LNCaP clone FGC (cell line): Measurements from ENCODE around the gene MACF1.
"Not testable (repeated sequence)": the region's sequence is repeated elsewhere in the genome, so short reads cannot be mapped to it uniquely, and the experiment has no call there.

Experiments used
- DNase-seq: peaks from one replicate; pipeline ENCODE4 v3.0.0-alpha.2; 2011; ENCODE audit warnings: low read depth
- H3K4me3 ChIP-seq: 2 replicates; pipeline ENCODE4 v1.5.1; 2011; ENCODE audit warnings: mild to moderate bottlenecking, low read depth, low read length, control low read depth
- TF ChIP-seq, protein P1 (sequence below): IDR thresholded peaks from 2 replicates; pipeline ENCODE4 v1.5.1; 2012; ENCODE audit warnings: mild to moderate bottlenecking; ENCODE audit not compliant: control insufficient read depth, insufficient read depth; ENCODE audit errors: extremely low read depth

MACF1 gene

DNA sequence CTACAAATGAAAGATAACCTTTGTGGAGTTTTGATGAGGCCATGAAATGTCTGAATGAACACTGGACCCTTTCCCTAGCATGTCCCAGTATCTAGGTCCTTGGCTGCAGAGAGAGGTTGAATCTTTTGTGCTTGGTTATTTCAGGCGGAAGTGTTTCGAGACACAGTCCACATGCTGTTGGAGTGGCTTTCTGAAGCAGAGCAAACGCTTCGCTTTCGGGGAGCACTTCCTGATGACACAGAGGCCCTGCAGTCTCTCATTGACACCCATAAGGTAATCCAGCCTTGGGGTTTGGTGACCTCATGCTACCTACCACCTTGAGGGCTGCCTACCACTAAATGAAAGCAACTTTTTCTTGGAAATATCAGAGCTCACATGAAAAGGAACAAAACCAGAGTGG lies 248.0 kb downstream of the MACF1 start:
- no peak overlapping the region for H3K4me3 ChIP-seq
- TF ChIP-seq, protein P1, sequence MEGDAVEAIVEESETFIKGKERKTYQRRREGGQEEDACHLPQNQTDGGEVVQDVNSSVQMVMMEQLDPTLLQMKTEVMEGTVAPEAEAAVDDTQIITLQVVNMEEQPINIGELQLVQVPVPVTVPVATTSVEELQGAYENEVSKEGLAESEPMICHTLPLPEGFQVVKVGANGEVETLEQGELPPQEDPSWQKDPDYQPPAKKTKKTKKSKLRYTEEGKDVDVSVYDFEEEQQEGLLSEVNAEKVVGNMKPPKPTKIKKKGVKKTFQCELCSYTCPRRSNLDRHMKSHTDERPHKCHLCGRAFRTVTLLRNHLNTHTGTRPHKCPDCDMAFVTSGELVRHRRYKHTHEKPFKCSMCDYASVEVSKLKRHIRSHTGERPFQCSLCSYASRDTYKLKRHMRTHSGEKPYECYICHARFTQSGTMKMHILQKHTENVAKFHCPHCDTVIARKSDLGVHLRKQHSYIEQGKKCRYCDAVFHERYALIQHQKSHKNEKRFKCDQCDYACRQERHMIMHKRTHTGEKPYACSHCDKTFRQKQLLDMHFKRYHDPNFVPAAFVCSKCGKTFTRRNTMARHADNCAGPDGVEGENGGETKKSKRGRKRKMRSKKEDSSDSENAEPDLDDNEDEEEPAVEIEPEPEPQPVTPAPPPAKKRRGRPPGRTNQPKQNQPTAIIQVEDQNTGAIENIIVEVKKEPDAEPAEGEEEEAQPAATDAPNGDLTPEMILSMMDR, result no peak
- DNase-seq, result no peak

DNA sequence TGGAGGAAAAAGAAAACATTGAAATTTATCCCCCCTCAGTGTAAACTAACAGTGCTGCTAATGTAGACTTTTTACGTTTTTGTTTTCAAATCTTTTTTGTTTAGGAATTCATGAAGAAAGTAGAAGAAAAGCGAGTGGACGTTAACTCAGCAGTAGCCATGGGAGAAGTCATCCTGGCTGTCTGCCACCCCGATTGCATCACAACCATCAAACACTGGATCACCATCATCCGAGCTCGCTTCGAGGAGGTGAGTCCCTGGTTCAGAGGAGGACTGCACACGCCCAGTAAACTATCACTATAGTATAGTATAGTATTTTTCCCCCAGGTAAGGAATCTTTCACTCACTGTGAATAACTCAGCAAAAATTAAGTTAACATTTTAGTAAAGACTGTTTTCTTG lies 249.1 kb downstream of the MACF1 start:
- no peak overlapping the region for H3K4me3 ChIP-seq
- no peak for DNase-seq
- TF ChIP-seq, protein P1, result no peak

DNA sequence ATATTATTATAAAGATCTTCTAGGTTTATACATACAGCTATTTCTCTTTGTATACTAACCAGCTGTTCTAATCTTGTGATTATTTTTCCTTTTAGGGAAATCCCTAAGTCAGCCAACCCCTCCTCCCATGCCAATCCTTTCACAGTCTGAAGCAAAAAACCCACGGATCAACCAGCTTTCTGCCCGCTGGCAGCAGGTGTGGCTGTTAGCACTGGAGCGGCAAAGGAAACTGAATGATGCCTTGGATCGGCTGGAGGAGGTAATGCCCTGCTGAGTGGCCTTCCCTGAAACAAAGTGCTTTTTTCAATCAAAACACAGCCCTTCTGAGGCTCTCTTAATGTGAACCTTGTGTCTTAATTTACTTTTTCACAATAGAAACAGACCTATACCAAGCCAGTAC lies 254.5 kb downstream of the MACF1 start:
- H3K4me3 ChIP-seq, result no peak overlapping the region
- no peak for DNase-seq
- TF ChIP-seq, protein P1, result no peak

DNA sequence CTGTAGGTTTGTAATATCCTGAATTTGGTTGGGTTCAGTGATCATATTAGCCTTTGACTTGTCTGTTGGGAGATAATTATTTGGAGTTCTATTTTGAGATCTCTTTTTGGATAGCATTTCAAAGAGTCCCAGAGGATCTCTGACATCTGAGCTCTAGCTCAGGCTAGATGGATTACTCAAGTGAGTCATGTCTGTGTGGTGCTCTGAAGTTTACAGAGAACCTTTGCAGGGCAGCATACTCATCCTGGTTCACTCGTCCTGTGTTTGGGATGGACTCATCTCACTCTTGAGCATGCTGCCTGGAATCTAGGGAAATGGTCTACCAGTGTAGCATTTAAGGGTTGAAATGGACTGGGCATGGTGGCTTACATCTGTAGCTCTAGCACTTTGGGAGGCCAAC lies 257.6 kb downstream of the MACF1 start:
- TF ChIP-seq, protein P1, result no peak
- no peak overlapping the region for H3K4me3 ChIP-seq
- DNase-seq, result no peak

DNA sequence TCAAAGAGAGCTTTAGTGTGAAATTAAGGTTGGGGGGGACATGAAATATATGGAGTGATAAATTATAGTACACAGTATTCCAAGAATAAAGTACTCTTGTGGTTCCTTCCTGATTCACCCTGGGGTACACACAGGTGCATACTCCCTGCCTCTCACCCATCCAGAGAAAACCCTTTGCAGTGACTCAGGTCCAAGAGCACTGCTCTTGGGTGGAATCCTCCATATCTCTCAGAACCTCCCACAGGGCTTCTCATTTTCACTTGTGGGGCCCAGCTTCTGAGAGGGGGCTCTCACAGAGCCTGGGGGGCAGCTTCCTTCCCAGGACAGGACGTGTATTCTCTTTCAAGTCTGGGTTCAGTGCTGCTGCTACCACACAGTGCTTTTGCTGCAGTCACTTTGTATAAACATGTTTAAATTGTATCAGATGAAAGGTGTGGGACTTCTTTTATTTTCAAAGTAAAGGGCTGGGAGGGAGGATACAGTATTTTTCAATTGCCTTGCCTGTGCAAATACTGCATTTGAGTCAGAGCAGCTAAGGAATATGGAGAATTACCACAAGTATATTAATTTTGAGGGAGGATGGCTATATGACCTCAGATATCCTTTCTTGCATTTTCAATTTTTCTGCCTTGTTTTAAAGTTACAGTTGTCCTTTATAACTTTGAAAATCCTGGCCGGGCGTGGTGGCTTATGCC lies 262.1 kb downstream of the MACF1 start:
- TF ChIP-seq, protein P1, result no peak
- H3K4me3 ChIP-seq, result no peak overlapping the region
- DNase-seq, result no peak

DNA sequence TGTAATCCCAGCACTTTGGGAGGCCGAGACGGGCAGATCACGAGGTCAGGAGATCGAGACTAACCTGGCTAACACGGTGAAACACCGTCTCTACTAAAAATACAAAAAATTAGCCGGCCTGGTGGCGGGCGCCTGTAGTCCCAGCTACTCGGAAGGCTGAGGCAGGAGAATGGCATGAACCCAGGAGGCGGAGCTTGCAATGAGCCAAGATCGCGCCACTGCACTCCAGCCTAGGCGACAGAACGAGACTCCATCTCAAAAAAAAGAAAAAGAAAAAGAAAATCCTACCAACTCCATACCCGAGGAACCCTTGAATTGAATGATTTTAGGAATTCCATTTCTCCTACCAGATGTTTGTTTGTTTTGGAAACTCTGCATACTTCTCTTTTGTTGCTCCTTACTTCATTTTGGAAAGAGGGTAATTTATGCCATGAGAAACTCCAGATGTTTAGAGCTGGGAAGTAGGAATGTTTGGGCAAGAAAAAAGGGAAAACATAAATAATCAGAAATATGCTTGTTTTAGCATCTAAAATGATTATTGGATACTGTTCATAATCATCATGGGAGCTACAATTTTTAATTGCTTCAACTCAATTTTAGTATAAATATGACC lies 262.7 kb downstream of the MACF1 start:
- DNase-seq, H3K4me3 ChIP-seq: not testable (repeated sequence)

DNA sequence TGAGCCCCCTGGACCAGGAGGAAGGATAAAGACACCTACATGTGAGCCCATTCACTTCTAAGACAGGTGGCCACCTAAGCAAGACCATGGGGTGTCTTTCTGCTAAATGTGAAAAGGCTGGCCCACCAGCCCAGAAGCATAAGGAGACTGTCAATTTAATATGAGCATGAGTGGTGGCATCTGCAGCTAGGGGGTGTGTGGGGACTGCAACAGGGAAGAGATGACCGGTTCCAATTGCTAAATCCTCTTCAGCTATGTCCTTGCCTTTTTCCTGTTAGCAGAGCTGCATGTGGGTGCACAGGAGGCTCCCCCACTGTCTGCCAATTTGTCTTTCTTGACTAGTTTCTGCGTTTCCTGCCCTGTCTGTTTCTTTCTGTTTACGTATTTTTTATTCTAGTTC lies 264.7 kb downstream of the MACF1 start:
- TF ChIP-seq, protein P1, result no peak
- no peak overlapping the region for H3K4me3 ChIP-seq
- DNase-seq, result no peak
